ENCODE measurements around the gene PROZ. TPM values are rescaled to one million over a fixed set of nuclear protein-coding genes. Genes with fewer than 3 reads are reported as not detected.

PROZ gene
- total and polyA plus RNA-seq, 2 of the 13 experiments (the other 11 are each of a cell fraction or from before 2014, with no cell fraction given), result 5.6 to 22.5 TPM

DNA sequence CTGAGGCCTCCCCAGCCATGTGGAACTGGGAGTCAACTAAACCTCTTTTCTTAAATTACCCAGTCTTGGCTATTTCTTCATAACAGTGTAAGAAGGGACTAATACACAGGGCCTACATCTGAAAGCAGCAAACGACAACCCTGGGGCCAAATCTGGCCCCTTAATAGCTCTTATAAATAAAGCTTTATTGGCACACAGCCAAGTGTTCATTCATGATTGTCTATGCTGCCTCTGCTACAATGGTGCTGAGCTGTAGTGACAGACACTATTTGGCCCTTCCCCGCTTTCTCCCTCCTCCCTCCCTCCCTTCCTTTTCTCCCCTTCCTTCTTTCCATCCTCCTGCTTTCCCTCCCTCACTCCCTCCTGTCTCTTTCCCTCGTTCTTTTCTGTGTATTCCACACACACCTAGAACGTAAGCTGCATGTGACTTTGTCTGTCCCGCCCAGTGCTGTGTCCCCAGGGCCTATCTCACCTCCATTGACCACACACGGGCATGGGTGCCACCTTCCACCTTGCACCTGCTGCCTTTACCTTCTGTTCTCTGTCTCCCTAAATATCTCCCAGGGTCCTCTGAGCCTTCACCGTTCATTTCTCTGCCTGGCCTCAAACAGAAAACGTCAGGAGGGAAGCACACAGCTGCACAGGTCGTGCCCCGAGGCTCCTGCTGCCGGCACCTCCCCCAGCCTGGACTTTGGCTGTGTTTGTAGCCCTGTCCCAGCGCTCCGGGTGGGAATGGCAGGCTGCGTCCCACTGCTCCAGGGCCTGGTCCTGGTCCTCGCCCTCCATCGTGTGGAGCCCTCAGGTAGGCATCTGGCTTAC lies at the start of gene PROZ (continued):
- TF ChIP-seq, protein P1, sequence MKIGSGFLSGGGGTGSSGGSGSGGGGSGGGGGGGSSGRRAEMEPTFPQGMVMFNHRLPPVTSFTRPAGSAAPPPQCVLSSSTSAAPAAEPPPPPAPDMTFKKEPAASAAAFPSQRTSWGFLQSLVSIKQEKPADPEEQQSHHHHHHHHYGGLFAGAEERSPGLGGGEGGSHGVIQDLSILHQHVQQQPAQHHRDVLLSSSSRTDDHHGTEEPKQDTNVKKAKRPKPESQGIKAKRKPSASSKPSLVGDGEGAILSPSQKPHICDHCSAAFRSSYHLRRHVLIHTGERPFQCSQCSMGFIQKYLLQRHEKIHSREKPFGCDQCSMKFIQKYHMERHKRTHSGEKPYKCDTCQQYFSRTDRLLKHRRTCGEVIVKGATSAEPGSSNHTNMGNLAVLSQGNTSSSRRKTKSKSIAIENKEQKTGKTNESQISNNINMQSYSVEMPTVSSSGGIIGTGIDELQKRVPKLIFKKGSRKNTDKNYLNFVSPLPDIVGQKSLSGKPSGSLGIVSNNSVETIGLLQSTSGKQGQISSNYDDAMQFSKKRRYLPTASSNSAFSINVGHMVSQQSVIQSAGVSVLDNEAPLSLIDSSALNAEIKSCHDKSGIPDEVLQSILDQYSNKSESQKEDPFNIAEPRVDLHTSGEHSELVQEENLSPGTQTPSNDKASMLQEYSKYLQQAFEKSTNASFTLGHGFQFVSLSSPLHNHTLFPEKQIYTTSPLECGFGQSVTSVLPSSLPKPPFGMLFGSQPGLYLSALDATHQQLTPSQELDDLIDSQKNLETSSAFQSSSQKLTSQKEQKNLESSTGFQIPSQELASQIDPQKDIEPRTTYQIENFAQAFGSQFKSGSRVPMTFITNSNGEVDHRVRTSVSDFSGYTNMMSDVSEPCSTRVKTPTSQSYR (CRISPR knock-in tag; IDR thresholded peaks at IDR 0.05; ENCODE audit: borderline replicate concordance), result peak; percentile 100
- TF ChIP-seq GLI4 (CRISPR knock-in tag; IDR thresholded peaks at IDR 0.05; ENCODE audit: borderline replicate concordance) (no peak), CBX5 (CRISPR knock-in tag; IDR thresholded peaks at IDR 0.05; ENCODE audit: borderline replicate concordance) (peak; percentile 90), ZSCAN20 (CRISPR knock-in tag; IDR thresholded peaks at IDR 0.05; ENCODE audit: borderline replicate concordance) (no peak), ZNF737 (CRISPR knock-in tag; IDR thresholded peaks at IDR 0.05; ENCODE audit: borderline replicate concordance) (no peak), FIP1L1 (IDR thresholded peaks at IDR 0.05; ENCODE audit: borderline replicate concordance, insufficient read depth, low read depth, low read length) (no peak), PTBP1 (IDR thresholded peaks at IDR 0.05; ENCODE audit: low read depth, low read length, poor library complexity, severe bottlenecking) (no peak), ZNF136 (CRISPR knock-in tag; IDR thresholded peaks at IDR 0.05; ENCODE audit: low read depth) (no peak)
- TF ChIP-seq, protein P2, sequence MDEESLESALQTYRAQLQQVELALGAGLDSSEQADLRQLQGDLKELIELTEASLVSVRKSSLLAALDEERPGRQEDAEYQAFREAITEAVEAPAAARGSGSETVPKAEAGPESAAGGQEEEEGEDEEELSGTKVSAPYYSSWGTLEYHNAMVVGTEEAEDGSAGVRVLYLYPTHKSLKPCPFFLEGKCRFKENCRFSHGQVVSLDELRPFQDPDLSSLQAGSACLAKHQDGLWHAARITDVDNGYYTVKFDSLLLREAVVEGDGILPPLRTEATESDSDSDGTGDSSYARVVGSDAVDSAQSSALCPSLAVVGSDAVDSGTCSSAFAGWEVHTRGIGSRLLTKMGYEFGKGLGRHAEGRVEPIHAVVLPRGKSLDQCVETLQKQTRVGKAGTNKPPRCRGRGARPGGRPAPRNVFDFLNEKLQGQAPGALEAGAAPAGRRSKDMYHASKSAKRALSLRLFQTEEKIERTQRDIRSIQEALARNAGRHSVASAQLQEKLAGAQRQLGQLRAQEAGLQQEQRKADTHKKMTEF (CRISPR knock-in tag; IDR thresholded peaks at IDR 0.05), result peak; percentile 57; the same call in 1 of the 2 replicates
- TF ChIP-seq, protein P3, sequence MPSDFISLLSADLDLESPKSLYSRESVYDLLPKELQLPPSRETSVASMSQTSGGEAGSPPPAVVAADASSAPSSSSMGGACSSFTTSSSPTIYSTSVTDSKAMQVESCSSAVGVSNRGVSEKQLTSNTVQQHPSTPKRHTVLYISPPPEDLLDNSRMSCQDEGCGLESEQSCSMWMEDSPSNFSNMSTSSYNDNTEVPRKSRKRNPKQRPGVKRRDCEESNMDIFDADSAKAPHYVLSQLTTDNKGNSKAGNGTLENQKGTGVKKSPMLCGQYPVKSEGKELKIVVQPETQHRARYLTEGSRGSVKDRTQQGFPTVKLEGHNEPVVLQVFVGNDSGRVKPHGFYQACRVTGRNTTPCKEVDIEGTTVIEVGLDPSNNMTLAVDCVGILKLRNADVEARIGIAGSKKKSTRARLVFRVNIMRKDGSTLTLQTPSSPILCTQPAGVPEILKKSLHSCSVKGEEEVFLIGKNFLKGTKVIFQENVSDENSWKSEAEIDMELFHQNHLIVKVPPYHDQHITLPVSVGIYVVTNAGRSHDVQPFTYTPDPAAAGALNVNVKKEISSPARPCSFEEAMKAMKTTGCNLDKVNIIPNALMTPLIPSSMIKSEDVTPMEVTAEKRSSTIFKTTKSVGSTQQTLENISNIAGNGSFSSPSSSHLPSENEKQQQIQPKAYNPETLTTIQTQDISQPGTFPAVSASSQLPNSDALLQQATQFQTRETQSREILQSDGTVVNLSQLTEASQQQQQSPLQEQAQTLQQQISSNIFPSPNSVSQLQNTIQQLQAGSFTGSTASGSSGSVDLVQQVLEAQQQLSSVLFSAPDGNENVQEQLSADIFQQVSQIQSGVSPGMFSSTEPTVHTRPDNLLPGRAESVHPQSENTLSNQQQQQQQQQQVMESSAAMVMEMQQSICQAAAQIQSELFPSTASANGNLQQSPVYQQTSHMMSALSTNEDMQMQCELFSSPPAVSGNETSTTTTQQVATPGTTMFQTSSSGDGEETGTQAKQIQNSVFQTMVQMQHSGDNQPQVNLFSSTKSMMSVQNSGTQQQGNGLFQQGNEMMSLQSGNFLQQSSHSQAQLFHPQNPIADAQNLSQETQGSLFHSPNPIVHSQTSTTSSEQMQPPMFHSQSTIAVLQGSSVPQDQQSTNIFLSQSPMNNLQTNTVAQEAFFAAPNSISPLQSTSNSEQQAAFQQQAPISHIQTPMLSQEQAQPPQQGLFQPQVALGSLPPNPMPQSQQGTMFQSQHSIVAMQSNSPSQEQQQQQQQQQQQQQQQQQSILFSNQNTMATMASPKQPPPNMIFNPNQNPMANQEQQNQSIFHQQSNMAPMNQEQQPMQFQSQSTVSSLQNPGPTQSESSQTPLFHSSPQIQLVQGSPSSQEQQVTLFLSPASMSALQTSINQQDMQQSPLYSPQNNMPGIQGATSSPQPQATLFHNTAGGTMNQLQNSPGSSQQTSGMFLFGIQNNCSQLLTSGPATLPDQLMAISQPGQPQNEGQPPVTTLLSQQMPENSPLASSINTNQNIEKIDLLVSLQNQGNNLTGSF (CRISPR knock-in tag; IDR thresholded peaks at IDR 0.05), result 0 out of 2 replicates have a peak, but pooled peaks have one; percentile 61
- TF ChIP-seq, protein P4, sequence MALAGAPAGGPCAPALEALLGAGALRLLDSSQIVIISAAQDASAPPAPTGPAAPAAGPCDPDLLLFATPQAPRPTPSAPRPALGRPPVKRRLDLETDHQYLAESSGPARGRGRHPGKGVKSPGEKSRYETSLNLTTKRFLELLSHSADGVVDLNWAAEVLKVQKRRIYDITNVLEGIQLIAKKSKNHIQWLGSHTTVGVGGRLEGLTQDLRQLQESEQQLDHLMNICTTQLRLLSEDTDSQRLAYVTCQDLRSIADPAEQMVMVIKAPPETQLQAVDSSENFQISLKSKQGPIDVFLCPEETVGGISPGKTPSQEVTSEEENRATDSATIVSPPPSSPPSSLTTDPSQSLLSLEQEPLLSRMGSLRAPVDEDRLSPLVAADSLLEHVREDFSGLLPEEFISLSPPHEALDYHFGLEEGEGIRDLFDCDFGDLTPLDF (CRISPR knock-in tag; IDR thresholded peaks at IDR 0.05), result no peak

Data from HepG2 (cell line).